Right forelimb (tissue), 1 donor: ENCODE measurements around the gene UGT1A5.
A peak's percentile ranks its signal among the peaks of the same experiment; 100 is the strongest.

Source experiments
- DNase-seq: peaks from one replicate; pipeline ENCODE4 v3.0.0-alpha.2; 2018

Gene UGT1A5

GRCh38 chr2:233811732-233812131, 99.0 kb downstream of the UGT1A5 start:
- DNase-seq = peak; percentile 18

- peak; percentile 5 for DNase-seq
Measured at GRCh38 chr2:233813236-233814055, 100.7 kb downstream of the UGT1A5 start.

- peak; percentile 34 for DNase-seq
Measured at GRCh38 chr2:233814056-233814835, 101.5 kb downstream of the UGT1A5 start.

- DNase-seq = no peak
Measured at GRCh38 chr2:233815861-233816260, 103.2 kb downstream of the UGT1A5 start.

- DNase-seq = peak; percentile 7
Measured at GRCh38 chr2:233816334-233816733, 103.6 kb downstream of the UGT1A5 start.

- peak; percentile 34 for DNase-seq
Measured at GRCh38 chr2:233816771-233817170, 104.1 kb downstream of the UGT1A5 start.

GRCh38 chr2:233817361-233817911, 104.7 kb downstream of the UGT1A5 start:
- DNase-seq = peak; percentile 28

GRCh38 chr2:233817995-233818638, 105.4 kb downstream of the UGT1A5 start:
- no peak for DNase-seq

GRCh38 chr2:233818639-233819621, 106.2 kb downstream of the UGT1A5 start:
- DNase-seq = peak; percentile 22

- peak; percentile 20 for DNase-seq
Measured at GRCh38 chr2:233819884-233820773, 107.4 kb downstream of the UGT1A5 start.

- peak; percentile 21 for DNase-seq
Measured at GRCh38 chr2:233820774-233821105, 108.0 kb downstream of the UGT1A5 start.

GRCh38 chr2:233821196-233821595, 108.5 kb downstream of the UGT1A5 start:
- peak; percentile 16 for DNase-seq

GRCh38 chr2:233821709-233822100, 109.0 kb downstream of the UGT1A5 start:
- peak; percentile 19 for DNase-seq

- peak; percentile 11 for DNase-seq
Measured at GRCh38 chr2:233822101-233822771, 109.5 kb downstream of the UGT1A5 start.
